ENCODE measurements around the gene PTPRC. TPM values are rescaled to one million over a fixed set of nuclear protein-coding genes. Genes with fewer than 3 reads are reported as not detected.
A peak's percentile ranks its signal among the peaks of the same experiment; 100 is the strongest.

PTPRC gene
- total and polyA plus RNA-seq, 2 donors (not counting 3 experiments of a cell fraction or from before 2014, with no cell fraction given): not detected

- peak; percentile 67 for FAIRE-seq
- H3K9me3 ChIP-seq (replicated peaks; ENCODE audit: control insufficient read depth, insufficient read depth, low read length): no peaks in the 10 kb centered on the region
- H3K27ac ChIP-seq (ENCODE audit: insufficient read depth, low read depth, low read length): no peak overlapping the region
- H3K27me3 ChIP-seq (ENCODE audit: control insufficient read depth in 2 of 2, insufficient read depth in 2 of 2, low read length in 2 of 2): peaks cover 0 to 4% of the 10 kb centered on the region in 2 experiments
- no peaks in the 10 kb centered on the region for H3K79me2 ChIP-seq (ENCODE audit: control insufficient read depth, insufficient read depth, low read length)
- dilution Hi-C loops (cut with MboI; ENCODE audit: extremely low pct_ligation_motif_present, low sequenced_read_pairs): no loop called here
- H3K36me3 ChIP-seq (ENCODE audit: control insufficient read depth in 2 of 2, extremely low read depth in 1 of 2, insufficient read depth in 2 of 2, low read length in 2 of 2): no peaks in the 10 kb centered on the region
- no peak overlapping the region for H2AFZ ChIP-seq (ENCODE audit: low read depth, low read length)
- no TSS peak for BruUV-seq (replicated peaks)
- H3K9ac ChIP-seq (replicated peaks; ENCODE audit: extremely low read depth, insufficient read depth, low read length): no peak overlapping the region
- no peaks in the 10 kb centered on the region for H3K4me1 ChIP-seq (ENCODE audit: control insufficient read depth, extremely low read depth, insufficient read depth, low read length)
- ChIA-PET POLR2A (no interaction called here), CTCF (interaction anchor here (0.7 to 1.3 kb wide), 3 partner anchors 8 to 77 kb away, joined by 3 to 5 read pairs (median 5); no protein-coding TSS in a partner anchor)
- no peaks in the 10 kb centered on the region for H3K9me1 ChIP-seq (replicated peaks; ENCODE audit: control insufficient read depth, extremely low read depth, insufficient read depth, low read length)
- peak overlapping the region; percentile 12 for H3K4me2 ChIP-seq (ENCODE audit: insufficient read depth, low read length)
- intact Hi-C loops (cut with micrococcal nuclease): loop anchor here (5.0 kb wide), 1 partner anchor 627 kb away; no protein-coding TSS in a partner anchor
- H4K20me1 ChIP-seq (replicated peaks; ENCODE audit: control insufficient read depth, extremely low read depth, insufficient read depth, low read length): no peaks in the 10 kb centered on the region
- H3K4me3 ChIP-seq (replicated peaks in 1 of 3; ENCODE audit: insufficient read depth in 1 of 3, low read depth in 1 of 3, low read length in 3 of 3): no peak overlapping the region
- no peak for TF ChIP-seq MYC (IDR thresholded peaks at IDR 0.05; ENCODE audit: low read depth, low read length)
- TF ChIP-seq EZH2 (IDR thresholded peaks at IDR 0.05; ENCODE audit: borderline replicate concordance, low read depth, low read length, severe bottlenecking): no peak
- peak; percentile 73 to 90 for TF ChIP-seq CTCF (IDR thresholded peaks at IDR 0.05; ENCODE audit: extremely low read depth in 1 of 2, insufficient read depth in 1 of 2, low read depth in 1 of 2, low read length in 2 of 2)
- peak; percentile 61 for DNase-seq (ENCODE audit: low read depth, low spot score)
Measured at GRCh38 chr1:198699167-198700015, 60.6 kb downstream of the PTPRC start.

- Histone ChIP-seq H4K20me1 (replicated peaks; ENCODE audit: control insufficient read depth, extremely low read depth, insufficient read depth, low read length) (no peaks in the 10 kb centered on the region), H3K4me2 (ENCODE audit: insufficient read depth, low read length) (no peak overlapping the region), H3K9me1 (replicated peaks; ENCODE audit: control insufficient read depth, extremely low read depth, insufficient read depth, low read length) (no peaks in the 10 kb centered on the region), H3K27ac (ENCODE audit: insufficient read depth, low read depth, low read length) (no peak overlapping the region), H3K9me3 (replicated peaks; ENCODE audit: control insufficient read depth, insufficient read depth, low read length) (no peaks in the 10 kb centered on the region), H3K36me3 (ENCODE audit: control insufficient read depth in 2 of 2, extremely low read depth in 1 of 2, insufficient read depth in 2 of 2, low read length in 2 of 2) (no peaks in the 10 kb centered on the region), H3K79me2 (ENCODE audit: control insufficient read depth, insufficient read depth, low read length) (no peaks in the 10 kb centered on the region), H3K4me1 (ENCODE audit: control insufficient read depth, extremely low read depth, insufficient read depth, low read length) (no peaks in the 10 kb centered on the region), H3K27me3 (ENCODE audit: control insufficient read depth in 2 of 2, insufficient read depth in 2 of 2, low read length in 2 of 2) (peaks cover 0 to 4% of the 10 kb centered on the region in 2 experiments), H3K4me3 (replicated peaks in 1 of 3; ENCODE audit: insufficient read depth in 1 of 3, low read depth in 1 of 3, low read length in 3 of 3) (no peak overlapping the region), H3K9ac (replicated peaks; ENCODE audit: extremely low read depth, insufficient read depth, low read length) (no peak overlapping the region), H2AFZ (ENCODE audit: low read depth, low read length) (no peak overlapping the region)
- POLR2A ChIA-PET: no interaction called here
- BruUV-seq (replicated peaks): no TSS peak
- DNase-seq (ENCODE audit: low read depth, low spot score) (no peak), FAIRE-seq (no peak)
- CTCF ChIA-PET: interaction anchor here (1.0 to 2.1 kb wide), 4 partner anchors 9 to 1300 kb away, joined by 3 to 8 read pairs (median 4); no protein-coding TSS in a partner anchor
- intact Hi-C loops (cut with micrococcal nuclease): no loop called here
- dilution Hi-C loops (cut with MboI; ENCODE audit: extremely low pct_ligation_motif_present, low sequenced_read_pairs): no loop called here
- TF ChIP-seq FOS (IDR thresholded peaks at IDR 0.05; ENCODE audit: borderline replicate concordance, insufficient read depth, low read length): no peak
- no peak for TF ChIP-seq JUN (IDR thresholded peaks at IDR 0.05; ENCODE audit: borderline replicate concordance, insufficient read depth, insufficient read length, low read depth)
- TF ChIP-seq POLR2AphosphoS5 (IDR thresholded peaks at IDR 0.05; ENCODE audit: insufficient read depth, low read depth, low read length): no peak
- no peak for TF ChIP-seq CTCF (IDR thresholded peaks at IDR 0.05; ENCODE audit: extremely low read depth in 1 of 2, insufficient read depth in 1 of 2, low read depth in 1 of 2, low read length in 2 of 2)
- no peak for TF ChIP-seq POLR2A (IDR thresholded peaks at IDR 0.05; ENCODE audit: low read depth, low read length)
- TF ChIP-seq GATA2 (IDR thresholded peaks at IDR 0.05; ENCODE audit: insufficient read depth, insufficient read length, low read depth, low read length): no peak
- no peak for TF ChIP-seq EZH2 (IDR thresholded peaks at IDR 0.05; ENCODE audit: borderline replicate concordance, low read depth, low read length, severe bottlenecking)
- TF ChIP-seq MAX (IDR thresholded peaks at IDR 0.05; ENCODE audit: insufficient read depth, insufficient read length): no peak
- no peak for TF ChIP-seq MYC (IDR thresholded peaks at IDR 0.05; ENCODE audit: low read depth, low read length)
Measured at GRCh38 chr1:198700016-198700392, 61.2 kb downstream of the PTPRC start.
